Frontal cortex (tissue), 4 donors: ENCODE measurements around the gene SCAF1. TPM values are rescaled to one million over a fixed set of nuclear protein-coding genes. Genes with fewer than 3 reads are reported as not detected.

Source experiments
- DNase-seq, 2 donors: peaks; one replicate each; pipeline ENCODE4 v3.0.0; 2012; ENCODE audit warnings: low spot score in 2 of 2
- FAIRE-seq: peaks from 2 replicates; lab custom pipeline; 2012; peaks lifted over from hg19 to GRCh38; lab: Jason Lieb, UNC
- total RNA-seq: library from RNA; depleted of rRNA; stranded (reverse); fragments of >200 nt; gene quantifications from one replicate; pipeline ENCODE4 v1.2.3, GENCODE V29; 2014
- donor health status: control.
- donor health status: control.
- donor health status: control.

Gene SCAF1
- 9.4 TPM for total RNA-seq

- FAIRE-seq, result peak; percentile 88
Observed at GRCh38 chr19:49641688-49642491, at the start of gene SCAF1. Gene SCAF1, plus strand, starts transcription at chr19:49642209. Its CDS starts 2,818 bp downstream, at chr19:49645027.

GRCh38 chr19:49592486-49593232, 49.4 kb upstream of the SCAF1 start:
- no peak for FAIRE-seq
- peak in 1 of 2 donors; percentile 51 for DNase-seq

More at GRCh38 chr19:49641688-49642491, at the start of gene SCAF1:
- peak; percentile 98 to 100 for DNase-seq

GRCh38 chr19:49593233-49594113, 48.5 kb upstream of the SCAF1 start:
- DNase-seq (peak; percentile 100), FAIRE-seq (no peak)

DNA sequence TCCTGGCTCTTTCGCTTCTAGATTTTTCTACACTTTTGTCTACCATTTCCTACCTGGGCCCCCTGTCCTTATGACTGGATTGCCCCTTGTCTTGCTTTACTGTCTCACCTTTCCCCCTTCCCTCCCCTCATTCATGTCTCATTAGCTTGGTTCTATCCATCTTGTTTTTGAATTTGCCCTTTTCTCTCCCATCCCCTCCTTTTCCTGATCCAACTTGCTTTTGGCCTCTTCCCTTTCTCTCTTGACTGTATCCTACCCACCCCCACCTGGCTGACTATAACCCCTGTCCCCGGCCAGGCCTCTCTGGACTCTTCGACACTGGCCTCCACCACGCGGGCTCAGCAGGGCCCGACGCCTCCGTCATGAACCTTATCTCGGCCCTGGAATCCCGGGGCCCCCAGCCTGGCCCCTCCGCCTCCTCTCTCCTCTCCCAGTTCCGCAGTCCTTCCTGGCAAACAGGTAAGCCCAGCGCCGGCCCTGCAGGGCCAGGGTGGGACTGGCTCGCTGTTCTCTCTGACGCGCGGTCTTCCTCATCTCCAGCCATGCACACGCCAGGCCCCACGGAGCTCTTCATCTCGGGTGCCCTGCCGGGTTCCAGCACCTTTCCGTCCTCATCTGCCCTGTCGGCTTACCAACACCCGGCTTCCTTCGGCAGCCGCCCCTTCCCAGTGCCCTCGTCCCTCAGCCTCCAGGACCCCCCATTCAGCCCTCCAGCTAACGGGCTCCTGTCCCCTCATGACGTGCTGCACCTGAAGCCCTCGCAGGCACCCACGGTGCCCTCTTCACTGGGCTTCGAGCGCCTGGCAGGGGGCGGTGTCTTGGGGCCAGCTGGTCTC, 47.6 kb upstream of the SCAF1 start:
- DNase-seq (no peak), FAIRE-seq (no peak)

DNA sequence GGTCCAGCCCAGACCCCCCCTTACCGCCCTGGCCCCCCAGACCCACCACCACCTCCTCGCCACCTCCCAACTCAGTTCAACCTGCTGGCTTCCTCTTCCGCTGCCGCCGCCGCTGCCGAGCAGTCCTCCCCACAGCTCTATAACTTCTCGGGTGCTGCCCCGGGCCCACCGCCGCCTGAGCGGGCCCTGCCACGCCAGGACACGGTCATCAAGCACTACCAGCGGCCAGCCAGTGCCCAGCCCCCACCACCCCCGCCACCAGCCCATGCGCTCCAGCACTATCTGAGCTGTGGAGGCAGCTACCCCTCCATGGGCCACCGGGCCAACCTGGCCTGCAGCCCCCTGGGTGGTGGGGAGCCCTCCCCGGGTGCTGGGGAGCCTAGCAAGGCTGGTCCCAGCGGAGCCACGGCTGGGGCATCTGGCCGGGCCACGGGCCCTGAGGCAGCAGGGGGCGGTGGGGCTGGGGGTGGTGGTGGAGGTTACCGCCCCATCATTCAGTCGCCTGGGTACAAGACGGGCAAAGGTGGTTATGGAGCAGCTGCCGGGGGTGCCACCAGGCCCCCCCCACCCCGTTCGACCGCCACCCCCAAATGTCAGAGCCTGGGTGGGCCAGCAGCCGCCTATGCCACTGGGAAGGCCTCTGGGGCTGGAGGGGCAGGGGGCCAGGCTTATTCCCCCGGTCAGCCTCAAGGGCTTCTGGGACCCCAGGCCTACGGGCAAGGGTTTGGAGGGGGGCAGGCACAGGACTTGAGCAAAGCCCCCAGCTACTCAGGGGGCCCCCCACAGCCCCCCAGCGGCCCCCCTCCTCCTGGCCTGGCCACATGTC, 46.8 kb upstream of the SCAF1 start:
- no peak for FAIRE-seq
- no peak for DNase-seq

GRCh38 chr19:49595819-49596404, 46.1 kb upstream of the SCAF1 start:
- FAIRE-seq (no peak), DNase-seq (no peak)

DNA sequence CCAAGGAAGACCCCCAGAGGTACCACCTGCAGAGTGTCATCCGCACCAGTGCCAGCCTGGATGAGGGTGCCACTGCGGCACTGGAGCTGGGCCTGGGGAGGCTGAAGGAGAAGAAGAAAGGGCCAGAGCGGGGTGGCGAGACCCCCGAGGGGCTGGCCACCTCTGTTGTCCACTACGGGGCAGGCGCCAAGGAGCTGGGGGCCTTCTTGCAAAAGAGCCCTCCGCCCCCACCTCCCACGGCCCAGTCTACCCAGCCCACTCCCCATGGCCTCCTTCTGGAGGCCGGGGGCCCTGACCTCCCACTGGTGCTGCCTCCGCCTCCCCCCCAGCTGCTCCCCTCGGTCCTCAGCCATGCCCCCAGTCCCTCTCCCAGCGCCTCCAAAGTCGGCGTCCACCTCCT, 45.6 kb upstream of the SCAF1 start:
- DNase-seq (no peak), FAIRE-seq (no peak)

DNA sequence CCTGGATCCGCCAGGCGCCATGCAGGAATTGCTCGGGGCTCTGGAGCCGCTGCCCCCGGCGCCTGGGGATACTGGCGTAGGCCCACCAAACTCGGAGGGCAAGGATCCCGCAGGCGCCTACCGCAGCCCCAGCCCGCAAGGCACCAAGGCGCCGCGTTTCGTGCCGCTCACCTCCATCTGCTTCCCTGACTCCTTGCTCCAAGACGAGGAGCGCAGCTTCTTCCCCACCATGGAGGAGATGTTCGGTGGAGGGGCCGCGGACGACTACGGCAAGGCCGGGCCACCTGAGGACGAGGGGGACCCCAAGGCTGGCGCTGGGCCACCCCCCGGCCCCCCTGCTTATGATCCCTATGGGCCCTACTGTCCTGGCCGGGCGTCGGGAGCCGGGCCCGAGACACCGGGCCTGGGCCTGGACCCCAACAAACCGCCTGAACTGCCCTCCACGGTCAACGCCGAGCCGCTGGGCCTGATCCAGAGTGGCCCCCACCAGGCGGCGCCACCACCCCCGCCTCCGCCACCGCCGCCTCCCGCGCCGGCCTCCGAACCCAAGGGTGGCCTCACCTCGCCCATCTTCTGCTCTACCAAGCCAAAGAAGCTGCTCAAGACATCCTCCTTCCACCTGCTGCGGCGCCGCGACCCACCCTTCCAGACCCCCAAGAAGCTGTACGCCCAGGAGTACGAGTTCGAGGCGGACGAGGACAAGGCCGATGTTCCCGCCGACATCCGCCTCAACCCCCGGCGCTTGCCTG, 44.9 kb upstream of the SCAF1 start:
- FAIRE-seq (no peak), DNase-seq (no peak)

GRCh38 chr19:49597703-49597974, 44.4 kb upstream of the SCAF1 start:
- FAIRE-seq, result no peak
- DNase-seq, result no peak

- DNase-seq (no peak), FAIRE-seq (no peak)
Observed at GRCh38 chr19:49599378-49600295, 42.4 kb upstream of the SCAF1 start.

DNA sequence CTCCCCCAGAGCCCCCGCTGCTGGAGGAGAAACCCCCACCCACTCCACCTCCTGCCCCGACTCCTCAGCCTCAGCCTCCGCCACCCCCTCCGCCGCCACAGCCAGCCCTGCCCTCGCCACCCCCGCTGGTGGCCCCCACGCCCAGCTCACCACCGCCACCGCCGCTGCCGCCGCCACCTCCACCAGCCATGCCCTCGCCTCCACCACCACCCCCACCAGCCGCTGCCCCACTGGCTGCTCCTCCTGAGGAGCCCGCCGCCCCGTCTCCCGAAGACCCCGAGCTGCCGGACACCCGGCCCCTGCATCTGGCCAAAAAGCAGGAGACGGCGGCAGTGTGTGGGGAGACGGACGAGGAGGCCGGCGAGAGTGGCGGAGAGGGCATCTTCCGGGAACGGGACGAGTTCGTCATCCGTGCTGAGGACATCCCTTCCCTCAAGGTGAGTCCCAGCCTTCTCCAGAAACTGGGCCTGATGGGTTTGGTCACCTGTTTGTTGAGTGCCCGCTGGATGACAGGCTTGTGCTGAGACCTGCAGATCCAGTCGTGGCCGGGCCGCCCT, 40.4 kb upstream of the SCAF1 start:
- FAIRE-seq, result no peak
- no peak for DNase-seq

GRCh38 chr19:49602806-49603205, 39.2 kb upstream of the SCAF1 start:
- FAIRE-seq (no peak), DNase-seq (no peak)

- DNase-seq, result no peak
- FAIRE-seq, result no peak
Observed at GRCh38 chr19:49605605-49606004, 36.4 kb upstream of the SCAF1 start.

- FAIRE-seq, result no peak
Observed at GRCh38 chr19:49609499-49610092, 32.4 kb upstream of the SCAF1 start.

GRCh38 chr19:49613374-49613773, 28.6 kb upstream of the SCAF1 start:
- DNase-seq (no peak), FAIRE-seq (no peak)

More at GRCh38 chr19:49609499-49610092, 32.4 kb upstream of the SCAF1 start:
- no peak for DNase-seq
